ENCODE data around the gene PALM. TPM values are rescaled to one million over a fixed set of nuclear protein-coding genes. Genes with fewer than 3 reads are reported as not detected.

PALM gene
- total RNA-seq, 1 experiment from 2014 or later, result 14.4 TPM

- ChIA-PET CTCF (no interaction called here), POLR2A (no interaction called here)
- TF ChIP-seq POLR2AphosphoS5 (IDR thresholded peaks at IDR 0.05; ENCODE audit: low read depth, low read length) (no peak), REST (IDR thresholded peaks at IDR 0.05; ENCODE audit: insufficient read depth in 1 of 2, low read depth in 2 of 2, low read length in 1 of 2) (no peak), TCF7L2 (IDR thresholded peaks at IDR 0.05; ENCODE audit: low read depth, low read length) (no peak), SIN3A (IDR thresholded peaks at IDR 0.05; ENCODE audit: borderline replicate concordance, insufficient read depth, low read depth, low read length) (no peak), CTCF (IDR thresholded peaks at IDR 0.05) (no peak)
- DNase-seq (ENCODE audit: low read depth, low spot score), result no peak
- Histone ChIP-seq H3K27me3 (ENCODE audit: control insufficient read depth, insufficient read depth, low read length) (no peaks in the 10 kb centered on the region), H3K36me3 (ENCODE audit: control insufficient read depth, insufficient read depth, low read length) (no peaks in the 10 kb centered on the region), H3K4me3 (ENCODE audit: low read depth in 2 of 2, low read length in 2 of 2) (no peak overlapping the region), H3K27ac (ENCODE audit: low read length) (no peak overlapping the region), H3K9me3 (ENCODE audit: control insufficient read depth, insufficient read depth, low read depth, low read length) (no peaks in the 10 kb centered on the region), H3K4me1 (ENCODE audit: control insufficient read depth, insufficient read depth, low read length) (peaks cover 13% of the 10 kb centered on the region)
- BruUV-seq (replicated peaks), result no TSS peak
- in situ Hi-C loops (cut with HindIII; ENCODE audit: low pct_unique_long_range_greater_than_20kb, low sequenced_read_pairs) (no loop called here), intact Hi-C loops (cut with micrococcal nuclease; ENCODE audit: unreplicated experiment) (no loop called here)
- ATAC-seq, result no peak
Measured at GRCh38 chr19:756236-756635, 47.5 kb downstream of the PALM start.

- ChIA-PET POLR2A (no interaction called here), CTCF (no interaction called here)
- DNase-seq (ENCODE audit: low read depth, low spot score) (no peak), ATAC-seq (no peak)
- Histone ChIP-seq H3K4me1 (ENCODE audit: control insufficient read depth, insufficient read depth, low read length) (peaks cover 5% of the 10 kb centered on the region), H3K36me3 (ENCODE audit: control insufficient read depth, insufficient read depth, low read length) (no peaks in the 10 kb centered on the region), H3K4me3 (ENCODE audit: low read depth in 2 of 2, low read length in 2 of 2) (no peak overlapping the region), H3K27me3 (ENCODE audit: control insufficient read depth, insufficient read depth, low read length) (no peaks in the 10 kb centered on the region), H3K9me3 (ENCODE audit: control insufficient read depth, insufficient read depth, low read depth, low read length) (no peaks in the 10 kb centered on the region), H3K27ac (ENCODE audit: low read length) (no peak overlapping the region)
- BruUV-seq (replicated peaks), result no TSS peak
- in situ Hi-C loops (cut with HindIII; ENCODE audit: low pct_unique_long_range_greater_than_20kb, low sequenced_read_pairs), result no loop called here
- intact Hi-C loops (cut with micrococcal nuclease; ENCODE audit: unreplicated experiment), result no loop called here
- TF ChIP-seq REST (IDR thresholded peaks at IDR 0.05; ENCODE audit: insufficient read depth in 1 of 2, low read depth in 2 of 2, low read length in 1 of 2) (no peak), CTCF (IDR thresholded peaks at IDR 0.05) (no peak), SIN3A (IDR thresholded peaks at IDR 0.05; ENCODE audit: borderline replicate concordance, insufficient read depth, low read depth, low read length) (no peak), POLR2AphosphoS5 (IDR thresholded peaks at IDR 0.05; ENCODE audit: low read depth, low read length) (no peak), TCF7L2 (IDR thresholded peaks at IDR 0.05; ENCODE audit: low read depth, low read length) (no peak)
Measured at GRCh38 chr19:756821-757688, 48.3 kb downstream of the PALM start.
